Measurements from ENCODE around the gene WDR36. TPM values are rescaled to one million over a fixed set of nuclear protein-coding genes. Genes with fewer than 3 reads are reported as not detected.
A peak's percentile ranks its signal among the peaks of the same experiment; 100 is the strongest.

The WDR36 gene
- total and polyA plus RNA-seq, 2 experiments from 2014 or later, result 14.1 to 14.9 TPM

- Histone ChIP-seq H3K4me3 (no peak overlapping the region), H3K9me3 (ENCODE audit: low read depth) (no peaks in the 10 kb centered on the region), H3K27ac (no peak overlapping the region), H3K27me3 (peaks cover 61% of the 10 kb centered on the region), H3K4me1 (ENCODE audit: low read depth) (no peaks in the 10 kb centered on the region), H3K36me3 (no peaks in the 10 kb centered on the region)
- no peak for DNase-seq (ENCODE audit: low read depth in 1 of 2, low spot score in 1 of 2)
- TF ChIP-seq CTCF (IDR thresholded peaks at IDR 0.05; ENCODE audit: low read depth, low read length), result no peak
These were observed 14.5 kb upstream of the WDR36 start for GRCh38 chr5:111077678-111078077.

GRCh38 chr5:111079846-111080245 lies 12.3 kb upstream of the WDR36 start:
- no peaks in the 10 kb centered on the region for H3K9me3 ChIP-seq (ENCODE audit: low read depth)
- no peak for TF ChIP-seq CTCF (IDR thresholded peaks at IDR 0.05; ENCODE audit: low read depth, low read length)
- H3K4me1 ChIP-seq (ENCODE audit: low read depth), result no peaks in the 10 kb centered on the region
- peaks cover 48% of the 10 kb centered on the region for H3K27me3 ChIP-seq
- no peak for DNase-seq (ENCODE audit: low read depth in 1 of 2, low spot score in 1 of 2)
- H3K27ac ChIP-seq, result no peak overlapping the region
- H3K4me3 ChIP-seq, result no peak overlapping the region
- no peaks in the 10 kb centered on the region for H3K36me3 ChIP-seq

- Histone ChIP-seq H3K36me3 (no peaks in the 10 kb centered on the region), H3K9me3 (ENCODE audit: low read depth) (no peaks in the 10 kb centered on the region), H3K4me3 (no peak overlapping the region), H3K27me3 (peaks cover 44% of the 10 kb centered on the region), H3K27ac (no peak overlapping the region), H3K4me1 (ENCODE audit: low read depth) (no peaks in the 10 kb centered on the region)
- TF ChIP-seq CTCF (IDR thresholded peaks at IDR 0.05; ENCODE audit: low read depth, low read length), result no peak
- DNase-seq (ENCODE audit: low read depth in 1 of 2, low spot score in 1 of 2), result no peak
These were observed 8.8 kb upstream of the WDR36 start for GRCh38 chr5:111083323-111083722.

- no peak for DNase-seq (ENCODE audit: low read depth in 1 of 2, low spot score in 1 of 2)
- no peak overlapping the region for H3K27ac ChIP-seq
- no peaks in the 10 kb centered on the region for H3K27me3 ChIP-seq
- H3K36me3 ChIP-seq, result peaks cover 18% of the 10 kb centered on the region
- TF ChIP-seq CTCF (IDR thresholded peaks at IDR 0.05; ENCODE audit: low read depth, low read length), result no peak
- no peak overlapping the region for H3K4me3 ChIP-seq
- peaks cover 10% of the 10 kb centered on the region for H3K4me1 ChIP-seq (ENCODE audit: low read depth)
- no peaks in the 10 kb centered on the region for H3K9me3 ChIP-seq (ENCODE audit: low read depth)
These were observed 3.8 kb downstream of the WDR36 start for GRCh38 chr5:111095982-111096381.

- H3K9me3 ChIP-seq (ENCODE audit: low read depth), result no peaks in the 10 kb centered on the region
- no peak for TF ChIP-seq CTCF (IDR thresholded peaks at IDR 0.05; ENCODE audit: low read depth, low read length)
- no peaks in the 10 kb centered on the region for H3K4me1 ChIP-seq (ENCODE audit: low read depth)
- DNase-seq (ENCODE audit: low read depth in 1 of 2, low spot score in 1 of 2), result peak in 1 of 2 donors; percentile 70
- peaks cover 43% of the 10 kb centered on the region for H3K36me3 ChIP-seq
- H3K27me3 ChIP-seq, result no peaks in the 10 kb centered on the region
- no peak overlapping the region for H3K4me3 ChIP-seq
- no peak overlapping the region for H3K27ac ChIP-seq
These were observed 7.1 kb downstream of the WDR36 start for GRCh38 chr5:111099058-111099778.
